NCI-H510A treated with DMSO at 0.1 percent for 48 hours (cell line): ENCODE measurements around the gene GABBR2.

Experiments
- DNase-seq: peaks from one replicate; lab custom pipeline; 2025; lab: John Stamatoyannopoulos, UW

GABBR2 gene

DNA sequence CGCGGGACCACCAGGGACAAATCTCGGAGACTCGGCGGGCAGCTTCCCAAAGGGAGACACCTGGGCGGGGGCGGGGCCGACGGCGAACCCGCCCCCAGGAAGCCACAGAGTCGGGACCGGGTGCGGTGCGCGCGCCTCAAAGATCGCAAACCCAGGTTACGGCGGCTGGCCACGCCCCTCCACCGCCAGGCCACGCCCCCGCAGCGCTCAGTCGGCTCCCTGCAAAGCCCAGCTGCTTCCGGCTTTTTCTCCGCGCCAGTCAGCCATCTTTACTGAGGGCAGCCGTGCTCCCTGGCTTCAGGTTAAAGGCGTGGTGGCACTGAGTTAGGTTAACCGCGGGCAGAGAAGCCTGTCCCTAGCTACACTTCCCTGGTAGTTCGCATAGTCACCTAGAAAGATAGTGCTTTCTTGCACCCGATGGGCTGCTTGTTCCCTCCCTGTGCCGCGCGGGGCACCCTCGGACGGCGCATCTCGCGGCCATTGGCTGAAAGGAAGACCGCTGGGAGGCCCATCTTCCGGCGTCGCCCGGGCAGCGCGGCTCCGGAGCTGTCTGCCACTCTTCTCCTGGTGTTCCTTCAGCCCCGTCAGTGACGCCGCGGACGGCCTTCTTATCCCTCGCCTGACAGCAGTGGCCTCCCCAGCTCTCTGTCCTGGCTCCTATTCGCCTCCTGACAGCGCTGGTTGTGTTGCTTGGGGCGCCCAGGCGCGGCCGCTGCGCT, 453.0 kb downstream of the GABBR2 start, which contains the start of gene TBC1D2:
Gene TBC1D2, minus strand, starts transcription at position 72 of the 719 bp plus-strand sequence. CDS start 108 bp downstream, outside the sequence.
- peak; percentile 96 for DNase-seq

- DNase-seq: peak; percentile 65
Measured at GRCh38 chr9:98255061-98255577, 453.6 kb downstream of the GABBR2 start.

DNA sequence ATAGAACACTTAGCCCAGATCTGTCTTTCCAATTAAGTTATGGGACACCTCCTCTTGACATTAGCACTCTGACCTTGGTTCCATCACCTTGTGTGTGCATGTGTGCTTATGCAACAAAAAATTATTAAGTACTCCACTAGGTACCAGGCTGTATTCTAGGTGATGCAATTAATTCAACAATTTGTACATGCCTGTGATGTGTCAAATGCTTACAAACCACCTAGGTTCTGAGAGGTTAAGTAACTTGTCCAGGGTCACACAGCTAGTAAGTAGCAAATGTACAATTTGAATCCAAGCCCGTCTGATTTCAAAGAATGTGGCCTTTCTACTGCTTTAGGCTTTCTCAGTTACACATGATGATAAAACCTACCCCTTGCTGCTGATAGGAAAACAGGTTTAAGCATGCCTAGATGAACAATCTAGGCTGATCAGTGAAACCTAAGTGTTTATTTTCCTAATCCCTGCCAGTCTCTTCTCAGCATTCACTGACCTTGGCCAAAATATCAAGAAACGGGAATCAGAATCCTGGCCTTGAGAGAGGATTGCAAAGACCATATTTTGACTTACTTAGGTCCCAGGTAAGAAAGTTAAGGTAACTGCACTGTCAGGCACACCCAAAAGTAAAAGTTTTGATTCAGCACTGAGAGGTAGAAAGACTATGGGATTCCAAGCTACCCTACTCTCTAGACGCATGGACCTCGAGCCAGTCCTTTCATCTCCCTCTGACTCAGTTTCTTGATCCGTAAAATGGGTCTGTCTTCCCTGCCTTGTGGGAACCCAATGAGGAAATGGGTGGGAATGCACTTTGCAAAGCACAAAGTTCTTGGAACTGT, 454.3 kb downstream of the GABBR2 start:
- no peak for DNase-seq

GRCh38 chr9:98253565-98253964, 455.2 kb downstream of the GABBR2 start:
- no peak for DNase-seq

DNA sequence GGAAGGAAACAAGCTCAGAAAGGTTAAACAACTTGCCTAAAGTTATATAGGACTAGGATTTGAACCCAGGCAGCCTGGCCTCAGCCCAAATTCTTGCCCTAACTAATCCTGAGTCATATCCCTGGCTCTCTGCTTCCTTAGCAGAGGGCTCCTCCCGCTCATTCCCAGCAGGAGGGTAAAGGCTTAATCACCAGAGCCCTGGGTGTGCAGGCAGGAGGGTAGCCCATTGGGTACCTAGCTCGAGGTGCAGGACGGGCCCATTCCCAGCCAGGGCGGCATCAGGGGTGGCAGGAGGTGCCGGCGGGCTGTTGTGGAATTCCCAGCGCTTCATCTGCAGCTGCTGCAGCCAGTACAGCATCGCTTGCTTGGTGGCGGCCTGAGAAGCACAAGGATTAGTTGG, 457.2 kb downstream of the GABBR2 start:
- no peak for DNase-seq

DNA sequence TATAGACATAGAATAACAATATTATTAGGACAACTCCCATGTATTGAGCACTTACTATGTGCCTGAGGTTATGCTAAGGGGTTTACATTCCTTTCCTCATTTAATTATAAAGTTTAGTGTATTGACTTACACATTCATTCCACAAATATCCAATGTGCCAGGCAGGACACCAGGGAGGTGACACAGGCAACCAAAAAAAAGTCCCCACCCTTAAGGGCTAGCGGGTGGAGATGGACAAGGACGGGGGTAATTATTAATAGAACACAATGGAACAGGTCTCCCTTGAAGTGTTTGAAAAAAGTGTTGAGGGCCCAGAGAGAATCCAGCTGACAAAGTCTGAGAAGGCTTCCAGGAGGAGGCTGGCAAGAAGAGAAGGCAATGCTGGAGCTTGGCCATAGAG, 459.0 kb downstream of the GABBR2 start:
- no peak for DNase-seq

GRCh38 chr9:98248737-98249474, 459.8 kb downstream of the GABBR2 start:
- no peak for DNase-seq

GRCh38 chr9:98247831-98248657, 460.7 kb downstream of the GABBR2 start:
- DNase-seq: no peak

GRCh38 chr9:98242426-98242825, 466.3 kb downstream of the GABBR2 start:
- DNase-seq: no peak

DNA sequence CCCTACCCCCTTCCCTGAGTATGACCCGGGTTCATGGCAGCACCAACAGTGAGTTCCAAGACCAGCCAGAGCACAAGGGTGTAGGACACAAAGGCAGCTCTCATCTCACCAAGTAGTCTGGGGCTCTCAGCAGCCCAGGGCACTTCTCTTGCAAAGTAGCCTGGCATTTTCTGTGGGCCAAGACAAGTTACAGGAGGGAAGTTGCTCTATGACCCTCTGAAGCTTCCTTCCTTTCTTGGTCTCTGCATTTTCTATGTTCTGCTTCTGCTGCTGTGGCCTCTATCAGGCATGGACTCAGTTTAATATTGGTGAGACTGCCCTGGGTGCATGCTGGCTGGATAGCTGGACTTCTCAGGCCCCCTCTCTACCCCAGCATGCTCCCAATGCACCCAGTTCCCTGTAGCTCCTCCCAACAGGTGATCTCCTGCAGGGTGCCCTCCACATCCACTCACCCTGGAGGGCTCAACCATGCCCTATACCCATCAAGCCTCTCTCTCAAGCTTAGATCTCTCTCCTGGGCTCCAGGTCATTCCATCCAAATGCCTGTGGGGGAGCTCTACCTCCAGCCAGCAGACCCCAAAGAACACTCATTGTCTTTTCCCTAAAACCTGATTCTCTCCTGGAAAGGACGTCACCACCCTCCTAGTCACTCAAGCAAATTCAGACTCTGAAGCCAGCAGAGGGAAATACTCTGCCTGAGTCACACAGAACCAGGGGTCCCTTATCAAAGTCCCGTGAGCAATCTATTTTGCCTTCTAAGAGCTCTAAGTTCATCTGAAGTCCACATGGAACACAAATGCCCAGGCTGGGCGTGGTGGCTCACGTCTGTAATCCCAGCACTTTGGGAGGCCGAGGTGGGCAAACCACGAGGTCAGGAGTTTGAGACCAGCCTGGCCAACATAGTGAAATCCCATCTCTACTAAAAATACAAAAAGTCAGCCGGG, 467.1 kb downstream of the GABBR2 start:
- DNase-seq: no peak

- DNase-seq: no peak
Measured at GRCh38 chr9:98240475-98240874, 468.3 kb downstream of the GABBR2 start.
